HT1080 (cell line): Measurements from ENCODE around the gene CLINT1. TPM values are rescaled to one million over a fixed set of nuclear protein-coding genes. Genes with fewer than 3 reads are reported as not detected.

Source experiments
- DNase-seq: peaks from one replicate; pipeline ENCODE4 v3.0.0-alpha.2; 2015; ENCODE audit warnings: low read depth
- total RNA-seq: library from RNA; depleted of rRNA; stranded (reverse); fragments of >200 nt; shearing (Covaris generic); gene quantifications from 2 replicates; pipeline ENCODE4 v1.2.3, GENCODE V29; 2014

The CLINT1 gene
- total RNA-seq, 1 experiment from 2014 or later: 95.5 TPM

GRCh38 chr5:157761690-157762621, 97.0 kb downstream of the CLINT1 start:
- DNase-seq: peak; percentile 70

- DNase-seq: no peak
Measured at GRCh38 chr5:157758706-157759105, 100.2 kb downstream of the CLINT1 start.

GRCh38 chr5:157756122-157756521, 102.8 kb downstream of the CLINT1 start:
- no peak for DNase-seq

- peak; percentile 39 for DNase-seq
Measured at GRCh38 chr5:157750320-157750719, 108.6 kb downstream of the CLINT1 start.

- DNase-seq: no peak
Measured at GRCh38 chr5:157749462-157749799, 109.5 kb downstream of the CLINT1 start.

- DNase-seq: peak; percentile 88
Measured at GRCh38 chr5:157748760-157749461, 110.0 kb downstream of the CLINT1 start.

- DNase-seq: no peak
Measured at GRCh38 chr5:157747766-157748700, 110.9 kb downstream of the CLINT1 start.

GRCh38 chr5:157747173-157747740, 111.7 kb downstream of the CLINT1 start:
- no peak for DNase-seq

GRCh38 chr5:157745041-157745456, 113.9 kb downstream of the CLINT1 start:
- no peak for DNase-seq

GRCh38 chr5:157744051-157745011, 114.6 kb downstream of the CLINT1 start:
- no peak for DNase-seq

GRCh38 chr5:157743163-157744050, 115.5 kb downstream of the CLINT1 start, which contains the start of gene LSM11:
LSM11 (plus strand) TSS chr5:157743712; CDS start chr5:157743751, 39 bp downstream.
- peak; percentile 90 for DNase-seq

GRCh38 chr5:157741131-157741530, 117.8 kb downstream of the CLINT1 start:
- no peak for DNase-seq

- DNase-seq: peak; percentile 30
Measured at GRCh38 chr5:157740229-157740610, 118.7 kb downstream of the CLINT1 start.

- no peak for DNase-seq
Measured at GRCh38 chr5:157739388-157740228, 119.3 kb downstream of the CLINT1 start.

GRCh38 chr5:157735991-157736390, 123.0 kb downstream of the CLINT1 start:
- DNase-seq: no peak
